Stomach smooth muscle (tissue), 2 donors: Measurements from ENCODE around the gene MSI1.

ENCODE experiments used
- H3K27ac ChIP-seq: one replicate; pipeline ENCODE4 v1.7.0; 2013; ENCODE audit warnings: mild to moderate bottlenecking, low read length, inconsistent platforms
- H3K27me3 ChIP-seq, 2 donors: one replicate each; pipeline ENCODE4 v1.7.0; 2013; ENCODE audit warnings: low read length in 2 of 2; ENCODE audit not compliant: insufficient read depth in 2 of 2, control insufficient read depth in 1 of 2
- H3K36me3 ChIP-seq, 2 donors: one replicate each; pipeline ENCODE4 v1.7.0; 2013; ENCODE audit warnings: low read length in 2 of 2; ENCODE audit not compliant: control insufficient read depth in 2 of 2, insufficient read depth in 2 of 2
- H3K4me1 ChIP-seq: one replicate; pipeline ENCODE4 v1.7.0; 2013; ENCODE audit warnings: low read length; ENCODE audit not compliant: control insufficient read depth, insufficient read depth
- H3K4me3 ChIP-seq, 2 donors: one replicate each; pipeline ENCODE4 v1.7.0; 2013; ENCODE audit warnings: low read length in 2 of 2
- H3K9ac ChIP-seq, 2 donors: one replicate each; pipeline ENCODE4 v1.7.0; 2013; ENCODE audit warnings: low read length in 2 of 2, mild to moderate bottlenecking in 1 of 2
- H3K9me3 ChIP-seq, 2 donors: one replicate each; pipeline ENCODE4 v1.7.0; 2013; ENCODE audit warnings: low read length in 2 of 2; ENCODE audit not compliant: control insufficient read depth in 2 of 2
- donor health status: healthy.
- donor health status: Pancreatic carcinoma.

Gene MSI1

GRCh38 chr12:120376934-120377572 lies 8.1 kb upstream of the MSI1 start:
- H3K27me3 ChIP-seq = peaks cover 6 to 7% of the 10 kb centered on the region in 2 donors

GRCh38 chr12:120376416-120376815 lies 7.5 kb upstream of the MSI1 start:
- H3K9me3 ChIP-seq = no peaks in the 10 kb centered on the region
- no peaks in the 10 kb centered on the region for H3K4me1 ChIP-seq
- H3K36me3 ChIP-seq = no peaks in the 10 kb centered on the region
- H3K27me3 ChIP-seq = peaks cover 7 to 13% of the 10 kb centered on the region in 2 donors
- no peak overlapping the region for H3K9ac ChIP-seq
- no peak overlapping the region for H3K4me3 ChIP-seq
- H3K27ac ChIP-seq = no peak overlapping the region

More at GRCh38 chr12:120376934-120377572, 8.1 kb upstream of the MSI1 start:
- Histone ChIP-seq H3K9ac (no peak overlapping the region), H3K9me3 (no peaks in the 10 kb centered on the region), H3K27ac (no peak overlapping the region), H3K4me1 (no peaks in the 10 kb centered on the region), H3K36me3 (no peaks in the 10 kb centered on the region), H3K4me3 (no peak overlapping the region)

- no peaks in the 10 kb centered on the region for H3K4me1 ChIP-seq
- H3K36me3 ChIP-seq = no peaks in the 10 kb centered on the region
- no peak overlapping the region for H3K4me3 ChIP-seq
- H3K27ac ChIP-seq = no peak overlapping the region
- H3K9ac ChIP-seq = no peak overlapping the region
- no peaks in the 10 kb centered on the region for H3K9me3 ChIP-seq
- H3K27me3 ChIP-seq = peaks cover 8 to 17% of the 10 kb centered on the region in 2 donors
These were observed 7.0 kb upstream of the MSI1 start for GRCh38 chr12:120376009-120376408.

GRCh38 chr12:120373683-120374082 lies 4.7 kb upstream of the MSI1 start:
- peaks cover 7% of the 10 kb centered on the region for H3K4me1 ChIP-seq
- H3K36me3 ChIP-seq = no peaks in the 10 kb centered on the region
- H3K27me3 ChIP-seq = peaks cover 23 to 33% of the 10 kb centered on the region in 2 donors
- no peak overlapping the region for H3K4me3 ChIP-seq
- H3K27ac ChIP-seq = no peak overlapping the region
- H3K9ac ChIP-seq = no peak overlapping the region
- no peaks in the 10 kb centered on the region for H3K9me3 ChIP-seq

- no peaks in the 10 kb centered on the region for H3K9me3 ChIP-seq
- no peak overlapping the region for H3K27ac ChIP-seq
- H3K4me1 ChIP-seq = peaks cover 21% of the 10 kb centered on the region
- no peak overlapping the region for H3K9ac ChIP-seq
- H3K4me3 ChIP-seq = peak overlapping the region in 1 of 2 donors; percentile 70
- H3K36me3 ChIP-seq = no peaks in the 10 kb centered on the region
- H3K27me3 ChIP-seq = peaks cover 22 to 37% of the 10 kb centered on the region in 2 donors
These were observed 1.6 kb upstream of the MSI1 start for GRCh38 chr12:120370343-120371243.

- H3K27ac ChIP-seq = no peak overlapping the region
- H3K4me1 ChIP-seq = peaks cover 21% of the 10 kb centered on the region
- no peaks in the 10 kb centered on the region for H3K9me3 ChIP-seq
- peak overlapping the region; percentile 49 to 70 for H3K4me3 ChIP-seq
- no peaks in the 10 kb centered on the region for H3K36me3 ChIP-seq
- H3K27me3 ChIP-seq = peaks cover 22 to 37% of the 10 kb centered on the region in 2 donors
- H3K9ac ChIP-seq = peak overlapping the region in 1 of 2 donors; percentile 36
These were observed 809 bp upstream of the MSI1 start for GRCh38 chr12:120369603-120370342.

GRCh38 chr12:120367924-120368788 lies 808 bp downstream of the MSI1 start:
- H3K36me3 ChIP-seq = peaks cover 0 to 2% of the 10 kb centered on the region in 2 donors
- H3K4me1 ChIP-seq = peaks cover 21% of the 10 kb centered on the region
- peak overlapping the region in 1 of 2 donors; percentile 28 for H3K9ac ChIP-seq
- no peaks in the 10 kb centered on the region for H3K9me3 ChIP-seq
- H3K27ac ChIP-seq = no peak overlapping the region
- H3K4me3 ChIP-seq = peak overlapping the region; percentile 35 to 64
- H3K27me3 ChIP-seq = peaks cover 22 to 37% of the 10 kb centered on the region in 2 donors

- Histone ChIP-seq H3K9ac (no peak overlapping the region), H3K36me3 (peaks cover 0 to 2% of the 10 kb centered on the region in 2 donors), H3K9me3 (no peaks in the 10 kb centered on the region), H3K27me3 (peaks cover 22 to 32% of the 10 kb centered on the region in 2 donors), H3K27ac (no peak overlapping the region), H3K4me3 (peak overlapping the region in 1 of 2 donors; percentile 64), H3K4me1 (peaks cover 21% of the 10 kb centered on the region)
These were observed 1.6 kb downstream of the MSI1 start for GRCh38 chr12:120367233-120367923.

- peaks cover 22 to 28% of the 10 kb centered on the region in 2 donors for H3K27me3 ChIP-seq
- no peak overlapping the region for H3K9ac ChIP-seq
- no peaks in the 10 kb centered on the region for H3K9me3 ChIP-seq
- no peak overlapping the region for H3K4me3 ChIP-seq
- no peak overlapping the region for H3K27ac ChIP-seq
- H3K4me1 ChIP-seq = peaks cover 26% of the 10 kb centered on the region
- peaks cover 0 to 2% of the 10 kb centered on the region in 2 donors for H3K36me3 ChIP-seq
These were observed 2.1 kb downstream of the MSI1 start for GRCh38 chr12:120366845-120367232.
